K562 (cell line): ENCODE results near the gene ANKH. TPM values are rescaled to one million over a fixed set of nuclear protein-coding genes. Genes with fewer than 3 reads are reported as not detected.

Experiments used
- ATAC-seq: fragments of 200-7000 bp; cut with Tn5 transposase; 3 replicates; pipeline ENCODE4 v1.9.1; 2020; ENCODE audit warnings: moderate library complexity
- BruUV-seq: library from RNA; stranded (reverse); fragments of 400-500 nt; replicated peaks from 2 replicates; lab custom pipeline; 2021; lab: Mats Ljungman, UMichigan
- CTCF ChIA-PET: fragments of 300-600 bp; formaldehyde crosslinking; extraction: SDS; loops from one replicate; lab custom pipeline; 2021; ENCODE audit warnings: low intra/inter-chr PET ratio; lab: Yijun Ruan, JAX
- POLR2A ChIA-PET: fragments of 300-600, 350-650 bp; sonication (Branson Sonifier 250); formaldehyde crosslinking; extraction: SDS; loops from one replicate; lab custom pipeline; 2021; ENCODE audit warnings: antibody characterized with exemption, inconsistent platforms; lab: Yijun Ruan, JAX
- DNase-seq, 4 experiments: peaks; one replicate each; pipeline versions ENCODE4 v3.0.0 to v3.0.0-alpha.2; 2011 to 2018; ENCODE audit warnings: low spot score in 3 of 4, mixed read lengths in 3 of 4; ENCODE audit errors: extremely low read depth in 1 of 4
- FAIRE-seq: peaks from 2 replicates; lab custom pipeline; 2011; peaks lifted over from hg19 to GRCh38; lab: Jason Lieb, UNC
- H2AFZ ChIP-seq: 2 replicates; pipeline ENCODE4 v1.6.0; 2011; ENCODE audit warnings: low read depth, low read length, control low read depth, inconsistent platforms
- H3K27ac ChIP-seq: fragments of 200-600 bp; 3 replicates; pipeline ENCODE4 v1.8.0; 2011; ENCODE audit warnings: low read depth, mild to moderate bottlenecking, control low read depth, inconsistent platforms, low read length, moderate library complexity, mixed read lengths; ENCODE audit errors: extremely low read depth
- H3K27me3 ChIP-seq, 2 experiments: fragments of 300-600 bp in 1 of 2; 2 replicates in 1 of 2; 3 replicates in 1 of 2; pipeline versions ENCODE4 v1.6.0 to v1.8.0; 2011; ENCODE audit warnings: inconsistent platforms in 2 of 2, low read length in 2 of 2, mild to moderate bottlenecking in 1 of 2, mixed read lengths in 1 of 2, moderate library complexity in 1 of 2; ENCODE audit not compliant: control insufficient read depth in 2 of 2, insufficient read depth in 2 of 2
- H3K36me3 ChIP-seq: fragments of 300-600 bp; 3 replicates; pipeline ENCODE4 v1.8.0; 2011; ENCODE audit warnings: mild to moderate bottlenecking, low read length, inconsistent platforms; ENCODE audit not compliant: control insufficient read depth, insufficient read depth
- H3K4me1 ChIP-seq, 2 experiments: fragments of 200-600 bp in 1 of 2; replicated peaks in 1 of 2; 2 replicates in 1 of 2; 3 replicates in 1 of 2; pipeline versions ENCODE4 v1.5.1 to v1.8.0; 2011; ENCODE audit warnings: inconsistent platforms in 2 of 2, low read length in 2 of 2, mild to moderate bottlenecking in 1 of 2, mixed read lengths in 1 of 2, moderate library complexity in 1 of 2; ENCODE audit not compliant: control insufficient read depth in 2 of 2, insufficient read depth in 2 of 2
- H3K4me2 ChIP-seq: 2 replicates; pipeline ENCODE4 v1.6.1; 2011; ENCODE audit warnings: low read length, control low read depth, inconsistent platforms, mixed read lengths; ENCODE audit not compliant: insufficient read depth
- H3K4me3 ChIP-seq: fragments of 200-600 bp; sonication (generic), shearing (Covaris generic); 2 replicates; pipeline ENCODE4 v1.5.1; 2016; ENCODE audit warnings: control low read depth, inconsistent platforms
- H3K79me2 ChIP-seq: fragments of 200-600 bp; 3 replicates; pipeline ENCODE4 v1.8.0; 2011; ENCODE audit warnings: low read length, inconsistent platforms; ENCODE audit not compliant: control insufficient read depth, insufficient read depth
- H3K9ac ChIP-seq, 2 experiments: 2 replicates each; pipeline versions ENCODE4 v1.6.0 to v1.6.1; 2011; ENCODE audit warnings: low read depth in 2 of 2, low read length in 2 of 2, control low read depth in 1 of 2, inconsistent platforms in 1 of 2, mild to moderate bottlenecking in 1 of 2, mixed read lengths in 1 of 2; ENCODE audit not compliant: insufficient read depth in 1 of 2
- H3K9me1 ChIP-seq: one replicate; pipeline ENCODE4 v1.6.0; 2011; ENCODE audit warnings: inconsistent platforms, mild to moderate bottlenecking, low read length, moderate library complexity; ENCODE audit not compliant: control insufficient read depth, insufficient read depth
- H3K9me3 ChIP-seq: replicated peaks from 2 replicates; pipeline ENCODE4 v1.5.1; 2011; ENCODE audit warnings: low read depth, low read length, inconsistent platforms; ENCODE audit not compliant: control insufficient read depth, insufficient read depth
- H4K20me1 ChIP-seq: replicated peaks from 2 replicates; pipeline ENCODE4 v1.6.1; 2011; ENCODE audit warnings: low read length, inconsistent platforms, mixed read lengths; ENCODE audit not compliant: control insufficient read depth, insufficient read depth
- EP300 ChIP-seq: IDR thresholded peaks from 2 replicates; pipeline ENCODE4 v1.6.1; 2012; ENCODE audit warnings: low read length, improper control_type of control experiment
- HCFC1 ChIP-seq: IDR thresholded peaks from 2 replicates; pipeline ENCODE4 v1.6.1; 2012; ENCODE audit warnings: low read depth, low read length, improper control_type of control experiment
- POLR3G ChIP-seq: IDR thresholded peaks from 2 replicates; pipeline ENCODE4 v1.6.1; 2011; ENCODE audit not compliant: insufficient read length, insufficient replicate concordance; ENCODE audit errors: extremely low read depth
- SMARCA4 ChIP-seq: fragments of 450-650 bp; IDR thresholded peaks from 2 replicates; pipeline ENCODE4 v1.6.1; 2016
- TCF15 ChIP-seq: fragments of 250-450 bp; sonication (Bioruptor Pico); IDR thresholded peaks from 2 replicates; pipeline ENCODE4 v1.8.0; 2022; ENCODE audit warnings: moderate library complexity, mild to moderate bottlenecking, inconsistent platforms
- ZNF408 ChIP-seq: fragments of 250-450 bp; sonication (Bioruptor Pico); IDR thresholded peaks from 2 replicates; pipeline ENCODE4 v1.4.0; 2020; ENCODE audit warnings: low read depth, mild to moderate bottlenecking, moderate library complexity
- ZNF561 ChIP-seq: fragments of 450-650 bp; formaldehyde crosslinking; conservative IDR thresholded peaks from 2 replicates; pipeline ENCODE4 v1.4.0; 2020; ENCODE audit warnings: mild to moderate bottlenecking, moderate library complexity
- WGBS: fragments of 100-300 bp; shearing (Covaris generic); methylation state at CpG from one replicate; pipeline ENCODE4 v1.1.6; 2016; ENCODE audit warnings: low coverage, mixed read lengths; ENCODE audit not compliant: insufficient coverage; ENCODE audit errors: missing lambda C conversion rate; 5-methylcytosine and 5-hydroxymethylcytosine counted together
- in situ Hi-C: fragments of 300-500 bp; cut with MboI; formaldehyde crosslinking; loops from 4 replicates; pipeline ENCODE4 v1.15.0; 2018; ENCODE audit warnings: inconsistent platforms, mixed read lengths
- intact Hi-C: fragments of 100-400 bp; cut with micrococcal nuclease; formaldehyde crosslinking; loops from 2 replicates; pipeline ENCODE4 v1.14.2; 2022
- polyA plus RNA-seq, 8 experiments: library from polyadenylated mRNA; depleted of rRNA in 4 of 8; stranded (reverse) in 5 of 8; unstranded in 3 of 8; fragments of >200 nt; fragmentation: Nextera tagmentation in 2 of 8; fragmentation: Illumina TruSeq in 1 of 8; extraction: Ambion mirVana in 2 of 8; extraction: Trizol in 1 of 8; gene quantifications; 2 replicates each; pipeline versions ENCODE4 v1.2.1 to v1.2.3, GENCODE V29; 2011 to 2014; ENCODE audit warnings: inconsistent platforms in 1 of 8, missing spikeins in 1 of 8
- total RNA-seq, 7 experiments: library from RNA; depleted of rRNA in 6 of 7; stranded (reverse); fragments of >200 nt in 6 of 7; fragmentation: Illumina TruSeq in 2 of 7; extraction: Trizol in 2 of 7; gene quantifications; 2 replicates each; pipeline versions ENCODE4 v1.2.1 to v1.2.3, GENCODE V29; 2011 to 2021; ENCODE audit warnings: low replicate concordance in 1 of 7
- TF ChIP-seq, protein P1 (sequence below): sonication (generic); formaldehyde crosslinking; IDR thresholded peaks from 2 replicates; pipeline ENCODE4 v1.8.0; 2022; ENCODE audit warnings: mild to moderate bottlenecking, low read depth, missing genetic modification reagents

ANKH gene
- total and polyA plus RNA-seq, 9 of the 15 experiments (the other 6 are each of a cell fraction or from before 2014, with no cell fraction given), result 0.79 to 12.2 (median 4.5) TPM

- Histone ChIP-seq H3K36me3 (no peaks in the 10 kb centered on the region), H3K4me2 (no peak overlapping the region), H3K27me3 (peaks cover 9 to 19% of the 10 kb centered on the region in 2 experiments), H3K9me1 (no peaks in the 10 kb centered on the region), H3K4me3 (no peak overlapping the region), H3K9ac (no peak overlapping the region)
- ATAC-seq, result no peak
- no peak for DNase-seq
- CTCF ChIA-PET, result no interaction called here
- in situ Hi-C loops, result no loop called here
- intact Hi-C loops, result loop anchor here (10.0 kb wide), 2 partner anchors 135 to 145 kb away; no protein-coding TSS in a partner anchor
- no TSS peak for BruUV-seq
- 16% methylated on average over 9 of the region's 9 CpGs for WGBS
- TF ChIP-seq ZNF561 (CRISPR knock-in tag) (no peak), TCF15 (CRISPR knock-in tag) (no peak), HCFC1 (no peak), POLR3G (no peak), SMARCA4 (no peak), ZNF408 (CRISPR knock-in tag) (no peak), EP300 (no peak)
- TF ChIP-seq, protein P1, sequence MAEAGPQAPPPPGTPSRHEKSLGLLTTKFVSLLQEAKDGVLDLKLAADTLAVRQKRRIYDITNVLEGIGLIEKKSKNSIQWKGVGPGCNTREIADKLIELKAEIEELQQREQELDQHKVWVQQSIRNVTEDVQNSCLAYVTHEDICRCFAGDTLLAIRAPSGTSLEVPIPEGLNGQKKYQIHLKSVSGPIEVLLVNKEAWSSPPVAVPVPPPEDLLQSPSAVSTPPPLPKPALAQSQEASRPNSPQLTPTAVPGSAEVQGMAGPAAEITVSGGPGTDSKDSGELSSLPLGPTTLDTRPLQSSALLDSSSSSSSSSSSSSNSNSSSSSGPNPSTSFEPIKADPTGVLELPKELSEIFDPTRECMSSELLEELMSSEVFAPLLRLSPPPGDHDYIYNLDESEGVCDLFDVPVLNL (CRISPR knock-in tag), result no peak
- TF ChIP-seq, all 486 proteins: peak for 0
- no peaks in the 10 kb centered on the region for H4K20me1 ChIP-seq
- no peak overlapping the region for H3K27ac ChIP-seq
- no peak overlapping the region for H2AFZ ChIP-seq
- POLR2A ChIA-PET, result interaction anchor here (0.7 to 1.3 kb wide), 3 partner anchors 18 to 68 kb away, joined by 3 to 4 read pairs (median 3); no protein-coding TSS in a partner anchor
- peaks cover 0 to 14% of the 10 kb centered on the region in 2 experiments; a peak in 3 of 5 replicates for H3K4me1 ChIP-seq
- no peaks in the 10 kb centered on the region for H3K9me3 ChIP-seq
- FAIRE-seq, result no peak
- H3K79me2 ChIP-seq, result no peaks in the 10 kb centered on the region
These were observed 1.9 kb downstream of the ANKH start for GRCh38 chr5:14869668-14870164.
